Mesenchymal stem cell (in vitro differentiated cells and primary cell): ENCODE data around the gene TMEM186.

Source experiments
- DNase-seq: peaks from one replicate; pipeline ENCODE4 v3.0.0-alpha.2; 2013
- H2AFZ ChIP-seq: one replicate; pipeline ENCODE4 v1.6.1; 2013; ENCODE audit warnings: low read depth, mild to moderate bottlenecking, control low read depth, inconsistent platforms, low read length, moderate library complexity
- H2AK5ac ChIP-seq: 2 replicates; pipeline ENCODE4 v1.6.1; 2013; ENCODE audit warnings: low read length, moderate library complexity, mild to moderate bottlenecking, inconsistent platforms; ENCODE audit not compliant: severe bottlenecking
- H2BK120ac ChIP-seq: one replicate; pipeline ENCODE4 v1.6.1; 2013; ENCODE audit warnings: low read depth, mild to moderate bottlenecking, inconsistent platforms, low read length, moderate library complexity
- H2BK12ac ChIP-seq, 2 experiments: one replicate each; pipeline ENCODE4 v1.6.1; 2013; ENCODE audit warnings: inconsistent platforms in 2 of 2, low read length in 2 of 2, mild to moderate bottlenecking in 2 of 2, moderate library complexity in 2 of 2, control low read depth in 1 of 2
- H2BK15ac ChIP-seq: one replicate; pipeline ENCODE4 v1.6.1; 2013; ENCODE audit warnings: mild to moderate bottlenecking, low read depth, inconsistent platforms; ENCODE audit not compliant: poor library complexity, severe bottlenecking
- H2BK5ac ChIP-seq: 2 replicates; pipeline ENCODE4 v1.6.1; 2013; ENCODE audit warnings: low read depth, mild to moderate bottlenecking, low read length, control low read depth, inconsistent platforms; ENCODE audit not compliant: poor library complexity, severe bottlenecking
- H3K14ac ChIP-seq, 2 experiments: one replicate each; pipeline ENCODE4 v1.6.1; 2013; ENCODE audit warnings: inconsistent platforms in 2 of 2, low read length in 2 of 2, control low read depth in 1 of 2, mild to moderate bottlenecking in 1 of 2, moderate library complexity in 1 of 2
- H3K18ac ChIP-seq, 2 experiments: one replicate each; pipeline ENCODE4 v1.6.1; 2013; ENCODE audit warnings: inconsistent platforms in 2 of 2, low read length in 2 of 2, control low read depth in 1 of 2, low read depth in 1 of 2, mild to moderate bottlenecking in 1 of 2
- H3K23ac ChIP-seq, 2 experiments: one replicate each; pipeline ENCODE4 v1.6.1; 2013; ENCODE audit warnings: inconsistent platforms in 2 of 2, low read length in 2 of 2, mild to moderate bottlenecking in 2 of 2, moderate library complexity in 2 of 2, control low read depth in 1 of 2
- H3K27ac ChIP-seq: 2 replicates; pipeline ENCODE4 v1.5.1; 2013; ENCODE audit warnings: mild to moderate bottlenecking, moderate library complexity, low read length, control low read depth, inconsistent platforms; ENCODE audit not compliant: poor library complexity, severe bottlenecking
- H3K27me3 ChIP-seq, 2 experiments: 2 replicates each; pipeline versions ENCODE4 v1.6.1 to v1.7.0; 2013; ENCODE audit warnings: low read length in 2 of 2, mild to moderate bottlenecking in 2 of 2, moderate library complexity in 2 of 2, control low read depth in 1 of 2, inconsistent platforms in 1 of 2; ENCODE audit not compliant: control insufficient read depth in 1 of 2, insufficient read depth in 1 of 2
- H3K36me3 ChIP-seq, 2 experiments: 2 replicates each; pipeline versions ENCODE4 v1.6.1 to v1.7.0; 2013; ENCODE audit warnings: low read length in 2 of 2, control low read depth in 1 of 2, inconsistent platforms in 1 of 2, low read depth in 1 of 2, mild to moderate bottlenecking in 1 of 2; ENCODE audit not compliant: insufficient read depth in 2 of 2, control insufficient read depth in 1 of 2
- H3K4ac ChIP-seq, 2 experiments: one replicate each; pipeline ENCODE4 v1.6.1; 2013; ENCODE audit warnings: inconsistent platforms in 2 of 2, low read length in 2 of 2, mild to moderate bottlenecking in 2 of 2, moderate library complexity in 2 of 2, control low read depth in 1 of 2, low read depth in 1 of 2
- H3K4me1 ChIP-seq: 2 replicates; pipeline ENCODE4 v1.6.1; 2013; ENCODE audit warnings: low read depth, low read length, control low read depth; ENCODE audit not compliant: control insufficient read depth, insufficient read depth
- H3K4me2 ChIP-seq: 2 replicates; pipeline ENCODE4 v1.6.1; 2013; ENCODE audit warnings: low read length, mild to moderate bottlenecking, inconsistent platforms; ENCODE audit not compliant: poor library complexity, severe bottlenecking
- H3K4me3 ChIP-seq, 2 experiments: 2 replicates each; pipeline versions ENCODE4 v1.5.1 to v1.7.0; 2013; ENCODE audit warnings: low read length in 2 of 2, mild to moderate bottlenecking in 2 of 2, control low read depth in 1 of 2, low read depth in 1 of 2; ENCODE audit not compliant: insufficient read depth in 1 of 2
- H3K79me1 ChIP-seq: replicated peaks from 2 replicates; pipeline ENCODE4 v1.6.1; 2013; ENCODE audit warnings: mild to moderate bottlenecking, control low read depth, low read length, inconsistent platforms; ENCODE audit not compliant: poor library complexity, severe bottlenecking
- H3K9ac ChIP-seq: 2 replicates; pipeline ENCODE4 v1.7.0; 2013; ENCODE audit warnings: mild to moderate bottlenecking, low read length, moderate library complexity
- H3K9me3 ChIP-seq: 2 replicates; pipeline ENCODE4 v1.7.0; 2013; ENCODE audit warnings: mild to moderate bottlenecking, low read length; ENCODE audit not compliant: control insufficient read depth
- H4K8ac ChIP-seq: one replicate; pipeline ENCODE4 v1.6.1; 2013; ENCODE audit warnings: inconsistent platforms, mild to moderate bottlenecking, low read length, moderate library complexity
- H4K91ac ChIP-seq: one replicate; pipeline ENCODE4 v1.6.1; 2013; ENCODE audit warnings: mild to moderate bottlenecking, low read length, inconsistent platforms
- WGBS: methylation state at CpG from one replicate; pipeline ENCODE4 v1.1.7; 2013; ENCODE audit warnings: mixed read lengths; 5-methylcytosine and 5-hydroxymethylcytosine counted together

Gene TMEM186

DNA sequence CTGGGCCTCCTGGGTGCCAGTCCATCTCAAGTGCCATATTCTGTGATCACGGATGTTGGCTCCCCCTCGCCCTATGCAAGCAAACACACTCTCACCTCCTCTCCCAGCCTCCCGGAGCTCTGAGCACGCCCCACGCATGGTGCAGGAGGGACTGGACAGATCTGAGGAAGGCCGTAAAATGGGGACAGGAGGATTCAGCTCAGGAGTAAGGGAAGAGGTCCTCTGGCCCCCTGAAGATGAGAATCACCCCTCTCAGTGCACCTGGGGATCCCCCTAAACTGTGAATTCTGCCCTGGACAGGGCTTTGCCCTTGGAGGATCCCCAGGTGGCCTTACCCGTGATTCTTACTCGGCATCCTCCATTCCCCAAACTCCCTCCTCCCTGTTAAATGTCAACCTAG lies 15.6 kb downstream of the TMEM186 start:
- H2BK120ac ChIP-seq: no peak overlapping the region
- peaks cover 0 to 7% of the 10 kb centered on the region in 2 experiments for H3K27me3 ChIP-seq
- H3K27ac ChIP-seq: no peak overlapping the region
- H2BK15ac ChIP-seq: no peak overlapping the region
- no peaks in the 10 kb centered on the region for H3K79me1 ChIP-seq
- no peak overlapping the region for H3K9ac ChIP-seq
- H4K8ac ChIP-seq: no peak overlapping the region
- no peak overlapping the region for H3K4ac ChIP-seq
- DNase-seq: no peak
- no peak overlapping the region for H2BK5ac ChIP-seq
- no peak overlapping the region for H3K18ac ChIP-seq
- no peak overlapping the region for H2AK5ac ChIP-seq
- no peak overlapping the region for H4K91ac ChIP-seq
- peaks cover 0 to 12% of the 10 kb centered on the region in 2 experiments for H3K36me3 ChIP-seq
- H3K4me2 ChIP-seq: no peak overlapping the region
- no peaks in the 10 kb centered on the region for H3K9me3 ChIP-seq
- no peak overlapping the region for H3K14ac ChIP-seq
- H3K23ac ChIP-seq: no peak overlapping the region
- WGBS: 94% methylated on average over 5 of the region's 8 CpGs
- H2BK12ac ChIP-seq: no peak overlapping the region
- no peak overlapping the region for H3K4me3 ChIP-seq
- H3K4me1 ChIP-seq: no peaks in the 10 kb centered on the region
- no peak overlapping the region for H2AFZ ChIP-seq

DNA sequence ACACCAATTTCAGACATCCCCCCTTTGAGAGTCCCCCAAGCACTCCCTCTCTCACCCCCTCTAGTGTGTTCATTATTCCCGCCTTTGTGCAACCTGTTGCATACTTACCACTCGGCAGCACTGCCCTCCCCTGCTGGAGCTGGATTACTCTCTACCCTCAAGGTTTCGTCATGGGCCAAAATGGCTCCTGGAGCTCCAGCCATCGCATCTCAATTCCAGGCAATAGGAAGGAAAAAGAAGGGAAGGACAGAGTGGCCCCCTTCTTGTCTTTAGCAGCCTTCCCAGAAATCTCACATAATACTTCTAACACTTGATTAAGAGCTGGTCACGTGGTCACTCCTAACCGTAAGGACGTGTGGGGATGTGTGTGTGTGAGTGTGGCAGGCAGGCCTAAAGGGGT lies 20.2 kb downstream of the TMEM186 start:
- H3K79me1 ChIP-seq: no peaks in the 10 kb centered on the region
- H3K23ac ChIP-seq: no peak overlapping the region
- no peak overlapping the region for H2BK120ac ChIP-seq
- H3K4me3 ChIP-seq: no peak overlapping the region
- no peak overlapping the region for H3K4me2 ChIP-seq
- H3K18ac ChIP-seq: no peak overlapping the region
- DNase-seq: no peak
- peaks cover 0 to 28% of the 10 kb centered on the region in 2 experiments for H3K36me3 ChIP-seq
- H2BK12ac ChIP-seq: no peak overlapping the region
- H2BK5ac ChIP-seq: no peak overlapping the region
- no peak overlapping the region for H3K4ac ChIP-seq
- no peak overlapping the region for H3K14ac ChIP-seq
- no peak overlapping the region for H4K91ac ChIP-seq
- no peak overlapping the region for H2AFZ ChIP-seq
- no peak overlapping the region for H3K9ac ChIP-seq
- H3K4me1 ChIP-seq: no peaks in the 10 kb centered on the region
- no peak overlapping the region for H3K27ac ChIP-seq
- no peak overlapping the region for H2AK5ac ChIP-seq
- H2BK15ac ChIP-seq: no peak overlapping the region
- H3K27me3 ChIP-seq: peaks cover 0 to 7% of the 10 kb centered on the region in 2 experiments
- 87% methylated on average over 5 of the region's 7 CpGs for WGBS
- peaks cover 3% of the 10 kb centered on the region for H3K9me3 ChIP-seq
- no peak overlapping the region for H4K8ac ChIP-seq

- no peak overlapping the region for H4K91ac ChIP-seq
- H3K36me3 ChIP-seq: peaks cover 0 to 28% of the 10 kb centered on the region in 2 experiments
- H3K23ac ChIP-seq: no peak overlapping the region
- no peaks in the 10 kb centered on the region for H3K4me1 ChIP-seq
- H3K27ac ChIP-seq: no peak overlapping the region
- H2BK5ac ChIP-seq: no peak overlapping the region
- H2AFZ ChIP-seq: no peak overlapping the region
- H2BK120ac ChIP-seq: no peak overlapping the region
- no peak overlapping the region for H3K4me3 ChIP-seq
- no peak overlapping the region for H4K8ac ChIP-seq
- peaks cover 0 to 7% of the 10 kb centered on the region in 2 experiments for H3K27me3 ChIP-seq
- no peak overlapping the region for H3K18ac ChIP-seq
- H2BK15ac ChIP-seq: no peak overlapping the region
- peaks cover 3% of the 10 kb centered on the region for H3K9me3 ChIP-seq
- H3K79me1 ChIP-seq: no peaks in the 10 kb centered on the region
- no peak overlapping the region for H2BK12ac ChIP-seq
- no peak overlapping the region for H3K14ac ChIP-seq
- no peak overlapping the region for H3K9ac ChIP-seq
- H3K4me2 ChIP-seq: no peak overlapping the region
- 49% methylated on average over 10 of the region's 12 CpGs for WGBS
- H3K4ac ChIP-seq: no peak overlapping the region
- H2AK5ac ChIP-seq: no peak overlapping the region
- no peak for DNase-seq
Observed at GRCh38 chr16:8776129-8776584, 21.3 kb downstream of the TMEM186 start.

DNA sequence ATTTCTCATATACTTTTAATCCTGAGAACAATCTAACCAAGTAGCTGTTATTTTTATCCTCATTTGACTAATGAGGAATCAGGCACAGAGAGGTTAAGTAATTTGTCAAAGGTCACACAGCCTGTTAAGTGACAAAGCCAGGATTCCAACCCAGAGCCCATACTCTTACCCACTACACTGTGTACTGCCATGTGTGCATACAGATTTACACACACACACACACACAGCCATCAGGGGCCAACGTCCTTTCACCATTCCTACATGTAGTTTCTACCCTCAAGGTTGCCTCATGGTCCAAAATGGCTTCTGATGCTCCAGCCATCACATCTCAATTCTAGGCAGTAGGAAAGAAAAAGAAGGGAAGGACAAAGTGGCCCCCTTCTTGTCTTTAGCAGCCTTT lies 22.1 kb downstream of the TMEM186 start:
- H3K23ac ChIP-seq: no peak overlapping the region
- H2BK15ac ChIP-seq: no peak overlapping the region
- no peak overlapping the region for H3K27ac ChIP-seq
- H3K27me3 ChIP-seq: peaks cover 0 to 3% of the 10 kb centered on the region in 2 experiments
- no peak overlapping the region for H4K91ac ChIP-seq
- H3K18ac ChIP-seq: no peak overlapping the region
- DNase-seq: no peak
- H3K79me1 ChIP-seq: no peaks in the 10 kb centered on the region
- no peak overlapping the region for H3K4me3 ChIP-seq
- no peak overlapping the region for H2BK120ac ChIP-seq
- WGBS: 83% methylated on average over 1 of the region's 1 CpG
- no peak overlapping the region for H2AFZ ChIP-seq
- no peak overlapping the region for H3K4me2 ChIP-seq
- H4K8ac ChIP-seq: no peak overlapping the region
- H2AK5ac ChIP-seq: no peak overlapping the region
- no peak overlapping the region for H3K14ac ChIP-seq
- no peak overlapping the region for H3K4ac ChIP-seq
- no peak overlapping the region for H2BK12ac ChIP-seq
- H3K9me3 ChIP-seq: peaks cover 3% of the 10 kb centered on the region
- no peaks in the 10 kb centered on the region for H3K4me1 ChIP-seq
- no peak overlapping the region for H3K9ac ChIP-seq
- no peak overlapping the region for H2BK5ac ChIP-seq
- H3K36me3 ChIP-seq: peaks cover 0 to 28% of the 10 kb centered on the region in 2 experiments
